H1 (cell line): ENCODE measurements around the gene OSBPL3. TPM values are rescaled to one million over a fixed set of nuclear protein-coding genes. Genes with fewer than 3 reads are reported as not detected.

Source experiments
- CTCF ChIA-PET: fragments of 300-600 bp; sonication (Branson Sonifier 250); formaldehyde crosslinking; loops from one replicate; lab custom pipeline; 2021; ENCODE audit not compliant: partially characterized antibody; lab: Charles Lee
- POLR2A ChIA-PET: fragments of 300-600 bp; sonication (Branson Sonifier 250); formaldehyde crosslinking; loops from one replicate; lab custom pipeline; 2021; ENCODE audit warnings: inconsistent platforms; ENCODE audit not compliant: partially characterized antibody; lab: Charles Lee
- DNase-seq, 2 experiments: peaks; one replicate each; pipeline versions ENCODE4 v3.0.0 to v3.0.0-alpha.2; 2010 to 2022; ENCODE audit warnings: low spot score in 2 of 2, low read depth in 1 of 2, mixed read lengths in 1 of 2
- FAIRE-seq: peaks from 2 replicates; lab custom pipeline; 2011; peaks lifted over from hg19 to GRCh38; lab: Jason Lieb, UNC
- H2AFZ ChIP-seq: 2 replicates; pipeline ENCODE4 v1.8.1; 2012; ENCODE audit warnings: low read length, inconsistent platforms
- H2AK5ac ChIP-seq: 2 replicates; pipeline ENCODE4 v1.6.1; 2013; ENCODE audit warnings: low read depth, low read length
- H2BK120ac ChIP-seq: replicated peaks from 2 replicates; pipeline ENCODE3; 2013; ENCODE audit warnings: low read depth, low read length, inconsistent platforms
- H2BK12ac ChIP-seq: 2 replicates; pipeline ENCODE4 v1.6.1; 2013; ENCODE audit warnings: low read depth, low read length
- H2BK15ac ChIP-seq: 2 replicates; pipeline ENCODE4 v1.6.1; 2013; ENCODE audit warnings: low read length
- H2BK20ac ChIP-seq: 2 replicates; pipeline ENCODE4 v1.6.1; 2013; ENCODE audit warnings: low read length
- H2BK5ac ChIP-seq: 2 replicates; pipeline ENCODE4 v1.6.1; 2013; ENCODE audit warnings: low read depth, low read length
- H3K14ac ChIP-seq: 2 replicates; pipeline ENCODE4 v1.6.1; 2013; ENCODE audit warnings: inconsistent platforms; ENCODE audit not compliant: insufficient read length
- H3K18ac ChIP-seq: 2 replicates; pipeline ENCODE4 v1.6.1; 2013; ENCODE audit warnings: low read length; ENCODE audit errors: extremely low read depth
- H3K23ac ChIP-seq: 2 replicates; pipeline ENCODE4 v1.6.1; 2013; ENCODE audit warnings: inconsistent platforms; ENCODE audit not compliant: insufficient read length
- H3K23me2 ChIP-seq: 2 replicates; pipeline ENCODE4 v1.6.1; 2013; ENCODE audit warnings: low read depth, low read length
- H3K27ac ChIP-seq: 2 replicates; pipeline ENCODE4 v1.6.1; 2011; ENCODE audit warnings: low read depth, low read length, inconsistent platforms
- H3K27me3 ChIP-seq, 4 experiments: replicated peaks in 1 of 4; 1 replicate in 1 of 4; 2 replicates in 3 of 4; pipeline versions ENCODE4 v1.6.1 to v1.8.1; 2011 to 2013; ENCODE audit warnings: low read length in 3 of 4, mild to moderate bottlenecking in 3 of 4, inconsistent platforms in 2 of 4, mixed read lengths in 2 of 4, moderate library complexity in 1 of 4; ENCODE audit not compliant: control insufficient read depth in 3 of 4, insufficient read depth in 3 of 4; ENCODE audit errors: extremely low read depth in 1 of 4
- H3K36me3 ChIP-seq, 4 experiments: 2 replicates each; pipeline versions ENCODE4 v1.6.1 to v1.8.1; 2011 to 2013; ENCODE audit warnings: mild to moderate bottlenecking in 4 of 4, low read length in 3 of 4, moderate library complexity in 2 of 4, control low read depth in 1 of 4, inconsistent platforms in 1 of 4; ENCODE audit not compliant: insufficient read depth in 4 of 4, control insufficient read depth in 2 of 4
- H3K4ac ChIP-seq: replicated peaks from 2 replicates; pipeline ENCODE3; 2013; ENCODE audit warnings: low read length, low read depth, mixed read lengths, inconsistent platforms; ENCODE audit not compliant: insufficient read length
- H3K4me1 ChIP-seq, 4 experiments: replicated peaks in 1 of 4; 1 replicate in 1 of 4; 2 replicates in 3 of 4; pipeline versions ENCODE4 v1.6.1 to v1.8.1; 2011 to 2013; ENCODE audit warnings: low read length in 3 of 4, inconsistent platforms in 2 of 4, mixed read lengths in 1 of 4; ENCODE audit not compliant: insufficient read depth in 4 of 4, control insufficient read depth in 3 of 4
- H3K4me2 ChIP-seq, 2 experiments: 2 replicates each; pipeline versions ENCODE4 v1.6.1 to v1.8.1; 2011 to 2013; ENCODE audit warnings: low read depth in 2 of 2, low read length in 2 of 2, control low read depth in 1 of 2, inconsistent platforms in 1 of 2, mild to moderate bottlenecking in 1 of 2; ENCODE audit not compliant: insufficient read depth in 1 of 2
- H3K4me3 ChIP-seq, 4 experiments: fragments of 200-600, 300-600 bp in 1 of 4; sonication (generic), shearing (Covaris generic), sonication (Bioruptor Twin) in 1 of 4; 2 replicates each; pipeline versions ENCODE4 v1.5.1 to v1.8.1; 2011 to 2016; ENCODE audit warnings: low read length in 4 of 4, low read depth in 3 of 4, control low read depth in 2 of 4, inconsistent platforms in 2 of 4, mild to moderate bottlenecking in 2 of 4, mixed read lengths in 1 of 4, moderate library complexity in 1 of 4; ENCODE audit not compliant: insufficient read depth in 2 of 4; ENCODE audit errors: extremely low read depth in 1 of 4
- H3K56ac ChIP-seq: replicated peaks from 2 replicates; pipeline ENCODE3; 2013; ENCODE audit warnings: low read depth, mild to moderate bottlenecking, mixed read lengths, low read length, inconsistent platforms; ENCODE audit not compliant: insufficient read length
- H3K79me1 ChIP-seq: 2 replicates; pipeline ENCODE4 v1.6.1; 2013; ENCODE audit warnings: low read depth, low read length, control low read depth
- H3K79me2 ChIP-seq, 2 experiments: 2 replicates each; pipeline versions ENCODE4 v1.6.1 to v1.8.1; 2012 to 2013; ENCODE audit warnings: low read length in 2 of 2, mild to moderate bottlenecking in 2 of 2, inconsistent platforms in 1 of 2; ENCODE audit not compliant: insufficient read depth in 2 of 2, control insufficient read depth in 1 of 2
- H3K9ac ChIP-seq, 4 experiments: replicated peaks in 1 of 4; 1 replicate in 1 of 4; 2 replicates in 3 of 4; pipeline versions ENCODE4 v1.6.1 to v1.8.1; 2011 to 2013; ENCODE audit warnings: low read depth in 3 of 4, low read length in 3 of 4, control low read depth in 2 of 4, mild to moderate bottlenecking in 2 of 4, moderate library complexity in 2 of 4, inconsistent platforms in 1 of 4; ENCODE audit errors: extremely low read depth in 1 of 4
- H3K9me3 ChIP-seq, 2 experiments: 2 replicates each; pipeline versions ENCODE4 v1.6.1 to v1.8.1; 2012 to 2013; ENCODE audit warnings: mild to moderate bottlenecking in 2 of 2, moderate library complexity in 2 of 2, control low read depth in 1 of 2, inconsistent platforms in 1 of 2, low read depth in 1 of 2, low read length in 1 of 2, mixed read lengths in 1 of 2; ENCODE audit not compliant: insufficient read depth in 2 of 2
- H4K20me1 ChIP-seq, 2 experiments: replicated peaks in 1 of 2; 2 replicates each; pipeline versions ENCODE3 to v1.8.1; 2011 to 2013; ENCODE audit warnings: inconsistent platforms in 2 of 2, low read length in 2 of 2, mild to moderate bottlenecking in 1 of 2; ENCODE audit not compliant: insufficient read depth in 2 of 2, control insufficient read depth in 1 of 2
- H4K5ac ChIP-seq: 2 replicates; pipeline ENCODE4 v1.6.1; 2013; ENCODE audit warnings: low read length, low read depth, mixed read lengths, inconsistent platforms; ENCODE audit not compliant: insufficient read length
- H4K8ac ChIP-seq: 2 replicates; pipeline ENCODE4 v1.8.0; 2013; ENCODE audit warnings: mild to moderate bottlenecking, moderate library complexity, low read length, inconsistent platforms; ENCODE audit not compliant: insufficient read depth; ENCODE audit errors: extremely low read depth
- H4K91ac ChIP-seq: replicated peaks from 2 replicates; pipeline ENCODE3; 2013; ENCODE audit warnings: low read length, mixed read lengths, inconsistent platforms; ENCODE audit not compliant: insufficient read length
- BRCA1 ChIP-seq: IDR thresholded peaks from 2 replicates; pipeline ENCODE4 v1.6.1; 2012; ENCODE audit warnings: low read depth, low read length, improper control_type of control experiment
- CBX8 ChIP-seq: fragments of 300-800, 300-1000 bp; sonication (generic); IDR thresholded peaks from 2 replicates; pipeline ENCODE4 v1.7.1; 2016; ENCODE audit warnings: low read depth, low read length, borderline replicate concordance
- EP300 ChIP-seq, 2 experiments: IDR thresholded peaks; 1 replicate in 1 of 2; 2 replicates in 1 of 2; pipeline ENCODE4 v1.6.1; 2011 to 2012; ENCODE audit warnings: low read depth in 2 of 2, low read length in 2 of 2, mild to moderate bottlenecking in 2 of 2, borderline replicate concordance in 1 of 2, inconsistent platforms in 1 of 2, moderate library complexity in 1 of 2
- POLR2A ChIP-seq, 2 experiments: IDR thresholded peaks; 1 replicate in 1 of 2; 2 replicates in 1 of 2; pipeline ENCODE4 v1.6.1; 2011; ENCODE audit warnings: low read depth in 2 of 2, low read length in 2 of 2, mild to moderate bottlenecking in 2 of 2; ENCODE audit errors: control extremely low read depth in 1 of 2
- RFX5 ChIP-seq: IDR thresholded peaks from 2 replicates; pipeline ENCODE4 v1.6.1; 2011; ENCODE audit warnings: low read depth, low read length, improper control_type of control experiment, borderline replicate concordance
- SIRT6 ChIP-seq: IDR thresholded peaks from one replicate; pipeline ENCODE4 v1.7.1; 2012; ENCODE audit warnings: low read length, inconsistent platforms
- SIX5 ChIP-seq: IDR thresholded peaks from 2 replicates; pipeline ENCODE4 v1.6.1; 2011; ENCODE audit warnings: mild to moderate bottlenecking, low read depth, low read length
- SP2 ChIP-seq: IDR thresholded peaks from 2 replicates; pipeline ENCODE4 v1.6.1; 2012; ENCODE audit warnings: mild to moderate bottlenecking, low read length, inconsistent platforms
- SRF ChIP-seq: IDR thresholded peaks from 2 replicates; pipeline ENCODE4 v1.6.1; 2011; ENCODE audit warnings: mild to moderate bottlenecking, low read depth, low read length, moderate library complexity
- YY1 ChIP-seq: IDR thresholded peaks from 2 replicates; pipeline ENCODE4 v1.6.1; 2011; ENCODE audit warnings: low read depth, mild to moderate bottlenecking, low read length
- ZNF274 ChIP-seq: IDR thresholded peaks from 2 replicates; pipeline ENCODE4 v1.7.0; 2012; ENCODE audit warnings: low read length, borderline replicate concordance; ENCODE audit errors: extremely low read depth
- WGBS, 2 experiments: shearing (Covaris generic) in 1 of 2; methylation state at CpG; one replicate each; pipeline versions ENCODE4 v1.1.6 to v1.1.7; 2013 to 2015; ENCODE audit warnings: low lambda C conversion rate in 2 of 2, mixed read lengths in 2 of 2, inconsistent platforms in 1 of 2, low coverage in 1 of 2, missing lambda C conversion rate in 1 of 2; ENCODE audit not compliant: insufficient replicate concordance in 2 of 2, insufficient coverage in 1 of 2, insufficient read length in 1 of 2; ENCODE audit errors: extremely low coverage in 1 of 2, missing lambda C conversion rate in 1 of 2; 5-methylcytosine and 5-hydroxymethylcytosine counted together
- polyA plus RNA-seq, 7 experiments: library from polyadenylated mRNA; depleted of rRNA in 3 of 7; stranded (reverse) in 5 of 7; unstranded in 2 of 7; fragments of >200 nt in 5 of 7; fragments of 200-250 nt in 2 of 7; gene quantifications; 1 replicate in 5 of 7; 2 replicates in 1 of 7; 4 replicates in 1 of 7; pipeline versions ENCODE4 v1.2.1 to v1.2.3, GENCODE V29; 2011 to 2013; ENCODE audit warnings: missing spikeins in 2 of 7, mixed read lengths in 2 of 7
- total RNA-seq: library from RNA; stranded (reverse); fragmentation: NEBNext Ultra II Directional; extraction: Animal tissue kit (Norgen Biotek cat#: 25700); gene quantifications from 2 replicates; pipeline ENCODE4 v1.2.1, GENCODE V29; 2021
- TF ChIP-seq, protein P1 (sequence below): IDR thresholded peaks from 2 replicates; pipeline ENCODE4 v1.6.1; 2011; ENCODE audit warnings: low read length, improper control_type of control experiment

The OSBPL3 gene
- total and polyA plus RNA-seq, 2 of the 8 experiments (the other 6 are each of a cell fraction or from before 2014, with no cell fraction given): 2.8 to 13.9 TPM

DNA sequence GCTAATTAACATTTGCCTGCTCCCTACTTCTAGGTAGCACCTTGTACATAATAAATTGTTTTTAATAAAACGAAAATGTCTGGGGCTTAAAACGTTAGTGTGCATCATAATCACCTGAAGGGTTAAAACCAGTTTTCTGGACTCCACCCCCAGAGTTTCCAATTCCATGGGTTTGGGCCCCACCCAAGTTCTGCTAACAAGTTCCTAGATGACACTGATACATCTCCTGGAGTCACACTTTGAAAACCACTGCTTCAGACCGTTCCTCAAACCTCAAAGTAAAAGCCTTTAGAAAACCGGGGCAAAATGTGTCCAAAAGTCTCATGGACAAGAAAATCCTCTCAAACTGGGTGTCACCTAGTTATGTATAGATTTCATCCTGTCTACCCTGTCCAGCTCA is 9.3 kb downstream of the OSBPL3 start:
- ChIA-PET POLR2A (interaction anchor here (1.5 kb wide), 1 partner anchor 9 kb away, joined by 6 read pairs; the partner anchor contains the start of gene OSBPL3), CTCF (no interaction called here)
- H3K27me3 ChIP-seq: no peaks in the 10 kb centered on the region
- H3K23ac ChIP-seq: no peak overlapping the region
- H4K8ac ChIP-seq: no peak overlapping the region
- peak overlapping the region; percentile 89; the same call in 1 of the 2 replicates for H2BK5ac ChIP-seq
- no peak overlapping the region for H4K91ac ChIP-seq
- H2BK12ac ChIP-seq: no peak overlapping the region
- peaks cover 0 to 43% of the 10 kb centered on the region in 2 experiments; a peak in 2 of 4 replicates for H3K79me2 ChIP-seq
- DNase-seq (no peak), FAIRE-seq (no peak)
- H4K5ac ChIP-seq: no peak overlapping the region
- no peak overlapping the region for H2AK5ac ChIP-seq
- no peaks in the 10 kb centered on the region for H3K9me3 ChIP-seq
- no peak overlapping the region for H3K14ac ChIP-seq
- H3K4me3 ChIP-seq: no peak overlapping the region
- no peaks in the 10 kb centered on the region; the same call in 1 of the 2 replicates for H3K23me2 ChIP-seq
- H4K20me1 ChIP-seq: peaks cover 0 to 1% of the 10 kb centered on the region in 2 experiments
- H3K9ac ChIP-seq: no peak overlapping the region
- no peak overlapping the region for H2BK120ac ChIP-seq
- H3K36me3 ChIP-seq: no peaks in the 10 kb centered on the region
- no peak overlapping the region; the same call in 1 of the 2 replicates for H2BK20ac ChIP-seq
- H3K18ac ChIP-seq: peak overlapping the region; percentile 3; the same call in 1 of the 2 replicates
- no peaks in the 10 kb centered on the region; the same call in 1 of the 2 replicates for H3K79me1 ChIP-seq
- WGBS, 2 experiments: 82% methylated on average over 4 of the region's 4 CpGs; no CpG with 5 or more reads in 1 of the 2 experiments
- no peak overlapping the region for H3K4me2 ChIP-seq
- no peak overlapping the region for H3K56ac ChIP-seq
- H3K4ac ChIP-seq: no peak overlapping the region
- H2BK15ac ChIP-seq: no peak overlapping the region
- H3K4me1 ChIP-seq: peaks cover 0 to 20% (median 5%) of the 10 kb centered on the region in 4 experiments; a peak in 4 of 7 replicates
- no peak overlapping the region for H3K27ac ChIP-seq
- no peak overlapping the region for H2AFZ ChIP-seq
- TF ChIP-seq SIRT6 (no peak), EP300 (IDR thresholded peaks at IDR 0.05; ENCODE audit: borderline replicate concordance in 1 of 2, low read depth in 2 of 2, low read length in 2 of 2) (no peak), YY1 (no peak), RFX5 (no peak), BRCA1 (no peak), SRF (no peak), ZNF274 (no peak), SP2 (no peak), POLR2A (IDR thresholded peaks at IDR 0.05; ENCODE audit: control extremely low read depth in 1 of 2, low read depth in 2 of 2, low read length in 2 of 2) (no peak), SIX5 (no peak), CBX8 (no peak)
- TF ChIP-seq, protein P1, sequence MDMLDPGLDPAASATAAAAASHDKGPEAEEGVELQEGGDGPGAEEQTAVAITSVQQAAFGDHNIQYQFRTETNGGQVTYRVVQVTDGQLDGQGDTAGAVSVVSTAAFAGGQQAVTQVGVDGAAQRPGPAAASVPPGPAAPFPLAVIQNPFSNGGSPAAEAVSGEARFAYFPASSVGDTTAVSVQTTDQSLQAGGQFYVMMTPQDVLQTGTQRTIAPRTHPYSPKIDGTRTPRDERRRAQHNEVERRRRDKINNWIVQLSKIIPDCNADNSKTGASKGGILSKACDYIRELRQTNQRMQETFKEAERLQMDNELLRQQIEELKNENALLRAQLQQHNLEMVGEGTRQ: no peak
